NCI-H1105 treated with DMSO at 0.1 percent for 48 hours (cell line): Measurements from ENCODE around the gene GPR89A.
"Not testable (repeated sequence)": the region's sequence is repeated elsewhere in the genome, so short reads cannot be mapped to it uniquely, and the experiment has no call there.

Source experiments
- DNase-seq: peaks from one replicate; lab custom pipeline; 2025; lab: John Stamatoyannopoulos, UW

GPR89A gene

GRCh38 chr1:145607833-145608733 lies at the start of gene GPR89A:
GPR89A (plus strand) TSS chr1:145607988; CDS start chr1:145608134, 146 bp downstream.
- peak; percentile 86 for DNase-seq

- DNase-seq, result not testable (repeated sequence)
These were observed 21.0 kb upstream of the GPR89A start for GRCh38 chr1:145586820-145587219.

GRCh38 chr1:145590806-145591205 lies 17.0 kb upstream of the GPR89A start:
- DNase-seq, result not testable (repeated sequence)

- DNase-seq, result not testable (repeated sequence)
These were observed 15.4 kb upstream of the GPR89A start for GRCh38 chr1:145592347-145592746.

- not testable (repeated sequence) for DNase-seq
These were observed 12.4 kb upstream of the GPR89A start for GRCh38 chr1:145595421-145595820.

GRCh38 chr1:145596236-145596635 lies 11.6 kb upstream of the GPR89A start:
- DNase-seq, result not testable (repeated sequence)

- DNase-seq, result not testable (repeated sequence)
These were observed 8.4 kb upstream of the GPR89A start for GRCh38 chr1:145599426-145599825.

GRCh38 chr1:145601593-145601992 lies 6.2 kb upstream of the GPR89A start:
- DNase-seq, result no peak

GRCh38 chr1:145606840-145607239 lies 948 bp upstream of the GPR89A start:
- not testable (repeated sequence) for DNase-seq

- DNase-seq, result not testable (repeated sequence)
These were observed 499 bp upstream of the GPR89A start for GRCh38 chr1:145607289-145607688.

GRCh38 chr1:145610744-145611143 lies 3.0 kb downstream of the GPR89A start:
- not testable (repeated sequence) for DNase-seq

GRCh38 chr1:145620073-145620472 lies 12.3 kb downstream of the GPR89A start:
- DNase-seq, result not testable (repeated sequence)

- not testable (repeated sequence) for DNase-seq
These were observed 14.4 kb downstream of the GPR89A start for GRCh38 chr1:145622177-145622576.

GRCh38 chr1:145636237-145636636 lies 28.4 kb downstream of the GPR89A start:
- DNase-seq, result not testable (repeated sequence)

- not testable (repeated sequence) for DNase-seq
These were observed 34.1 kb downstream of the GPR89A start for GRCh38 chr1:145641886-145642285.

- not testable (repeated sequence) for DNase-seq
These were observed 36.2 kb downstream of the GPR89A start for GRCh38 chr1:145643990-145644389.

- DNase-seq, result not testable (repeated sequence)
These were observed 48.6 kb downstream of the GPR89A start for GRCh38 chr1:145656245-145656943.

- DNase-seq, result peak; percentile 60
These were observed 54.7 kb downstream of the GPR89A start for GRCh38 chr1:145662502-145662901.

- not testable (repeated sequence) for DNase-seq
These were observed 57.2 kb downstream of the GPR89A start for GRCh38 chr1:145665015-145665414.

GRCh38 chr1:145670995-145671745 lies 63.4 kb downstream of the GPR89A start:
- DNase-seq, result not testable (repeated sequence)

- DNase-seq, result not testable (repeated sequence)
These were observed 65.4 kb downstream of the GPR89A start for GRCh38 chr1:145673217-145673616.

GRCh38 chr1:145684858-145685257 lies 77.1 kb downstream of the GPR89A start:
- DNase-seq, result not testable (repeated sequence)
